ENCODE results near the gene GABRG3.
"Not testable (repeated sequence)": the region's sequence is repeated elsewhere in the genome, so short reads cannot be mapped to it uniquely, and the experiment has no call there.

The GABRG3 gene

DNA sequence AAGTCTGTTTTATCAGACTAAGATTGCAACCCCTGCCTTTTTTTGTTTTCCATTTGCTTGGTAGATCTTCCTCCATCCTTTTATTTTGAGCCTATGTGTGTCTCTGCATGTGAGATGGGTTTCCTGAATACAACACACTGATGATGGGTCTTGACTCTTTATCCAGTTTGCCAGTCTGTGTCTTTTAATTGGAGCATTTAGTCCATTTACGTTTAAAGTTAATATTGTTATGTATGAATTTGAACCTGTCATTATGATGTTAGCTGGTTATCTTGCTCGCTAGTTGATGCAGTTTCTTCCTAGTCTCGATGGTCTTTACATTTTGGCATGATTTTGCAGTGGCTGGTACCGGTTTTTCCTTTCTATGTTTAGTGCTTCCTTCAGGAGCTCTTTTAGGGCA is 220.5 kb downstream of the GABRG3 start:
- not testable (repeated sequence) for DNase-seq

DNA sequence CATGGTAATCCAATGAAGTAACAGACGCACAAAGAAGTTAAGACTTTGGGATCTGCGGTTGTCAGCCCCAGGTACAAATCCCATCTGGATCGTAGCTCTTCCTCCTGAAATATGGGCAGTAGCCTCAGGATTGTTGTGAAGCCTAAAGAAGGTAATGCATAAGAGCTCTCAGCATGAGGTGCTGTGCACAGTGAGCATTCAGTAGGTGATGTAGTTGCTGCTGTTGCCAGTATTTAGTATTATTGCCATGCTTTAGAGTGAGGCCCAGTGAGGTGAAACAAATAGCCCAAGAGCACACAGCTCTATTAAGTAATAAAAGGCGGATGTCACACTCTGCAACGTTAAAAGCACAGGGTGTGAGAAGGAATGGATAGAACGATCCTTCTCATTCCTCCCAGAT is 225.7 kb downstream of the GABRG3 start:
- DNase-seq = no peak

DNA sequence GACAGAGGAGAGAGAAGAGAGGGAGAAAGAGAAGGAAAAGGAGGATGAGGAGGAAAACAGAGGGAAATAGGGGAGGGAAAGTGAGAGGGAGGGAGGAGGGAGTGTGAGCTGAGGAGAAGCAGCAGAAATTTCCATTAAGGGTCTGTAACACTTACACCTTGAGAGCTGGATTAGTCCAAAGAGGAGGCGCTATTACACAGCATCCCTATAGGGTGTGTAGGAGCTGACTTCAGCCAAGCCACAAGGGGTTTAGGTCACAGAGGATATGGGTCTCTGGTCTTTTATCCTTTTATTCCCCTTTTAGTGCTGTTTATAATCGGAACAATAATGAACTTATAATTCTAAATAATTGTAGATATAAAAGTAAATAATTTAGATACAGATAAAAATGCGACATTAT is 230.4 kb downstream of the GABRG3 start:
- no peak for DNase-seq

DNA sequence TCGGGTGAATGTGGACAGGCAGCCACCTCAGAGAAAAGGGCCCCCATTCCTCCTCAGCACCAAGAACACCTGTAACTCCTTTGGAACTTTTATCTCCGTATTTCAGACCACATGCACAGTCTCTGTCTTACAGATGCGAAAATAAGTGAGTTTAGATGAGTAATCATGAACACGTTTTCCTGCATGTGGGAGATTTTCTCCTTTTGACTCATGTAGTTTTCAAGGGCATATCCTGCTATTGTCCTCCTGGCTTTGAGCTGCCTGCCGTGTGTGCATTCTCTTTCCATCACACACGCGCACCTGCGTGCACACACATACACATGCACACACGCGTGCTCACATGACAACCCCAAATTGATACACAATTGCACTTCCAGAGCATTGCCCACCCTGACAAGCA is 239.2 kb downstream of the GABRG3 start:
- no peak for DNase-seq

DNA sequence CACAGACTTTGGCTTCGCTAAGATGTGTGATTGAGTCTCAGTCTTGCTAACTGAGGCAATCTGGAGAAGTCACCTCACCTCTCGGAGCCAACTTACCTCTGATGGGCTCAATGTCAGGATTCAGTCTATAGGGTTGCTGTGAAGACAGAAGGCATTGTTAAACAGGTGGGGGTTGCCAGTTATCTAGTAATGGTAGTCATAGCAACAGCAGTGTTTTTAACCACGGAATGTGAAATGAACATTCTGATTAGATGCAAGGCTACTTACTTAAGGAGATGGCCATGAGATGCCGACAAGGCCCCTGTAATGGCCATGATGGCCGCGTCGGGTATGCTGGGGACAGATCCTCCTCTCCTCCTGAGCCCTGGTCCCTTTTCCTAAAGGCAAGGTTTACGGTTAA is 243.1 kb downstream of the GABRG3 start:
- no peak for DNase-seq

DNA sequence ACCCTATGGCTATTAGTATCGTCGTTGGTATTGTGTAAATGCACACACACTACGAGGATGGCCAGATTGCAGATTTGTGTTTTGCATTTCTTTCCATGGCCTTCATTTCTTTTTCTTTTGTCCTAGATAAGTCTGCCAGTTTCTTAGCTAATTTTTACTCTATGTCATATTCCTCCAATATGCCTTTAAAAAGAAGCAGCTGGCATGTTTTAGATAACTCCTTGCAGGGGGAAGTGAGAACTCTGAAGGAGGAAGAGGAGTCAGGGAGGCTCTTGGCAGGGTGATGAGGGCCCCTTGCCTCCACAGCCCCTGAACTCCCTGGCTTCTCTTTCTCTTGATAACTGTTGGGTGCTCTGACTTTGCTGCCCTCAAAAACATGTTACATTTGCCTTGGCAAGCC is 244.0 kb downstream of the GABRG3 start:
- DNase-seq = no peak

DNA sequence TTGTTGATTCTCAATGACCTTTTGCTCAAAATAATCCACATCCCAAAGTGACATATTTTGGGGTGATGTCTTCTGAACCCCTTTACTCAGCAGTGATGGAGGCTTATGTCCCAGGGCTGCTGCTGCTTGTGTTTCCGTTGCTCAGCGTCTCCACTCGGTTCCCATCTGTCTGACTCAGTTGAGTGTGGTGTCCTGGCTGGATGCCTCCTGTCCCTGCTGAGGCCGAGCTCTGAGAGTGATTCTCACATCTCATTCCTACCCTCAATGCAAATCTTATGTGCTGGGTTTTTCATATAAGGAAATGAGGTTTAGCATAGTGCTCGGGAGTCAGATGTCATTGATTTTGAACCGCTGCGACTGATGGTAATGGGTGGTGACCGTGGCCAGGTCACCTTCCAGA is 247.4 kb downstream of the GABRG3 start:
- DNase-seq = no peak

DNA sequence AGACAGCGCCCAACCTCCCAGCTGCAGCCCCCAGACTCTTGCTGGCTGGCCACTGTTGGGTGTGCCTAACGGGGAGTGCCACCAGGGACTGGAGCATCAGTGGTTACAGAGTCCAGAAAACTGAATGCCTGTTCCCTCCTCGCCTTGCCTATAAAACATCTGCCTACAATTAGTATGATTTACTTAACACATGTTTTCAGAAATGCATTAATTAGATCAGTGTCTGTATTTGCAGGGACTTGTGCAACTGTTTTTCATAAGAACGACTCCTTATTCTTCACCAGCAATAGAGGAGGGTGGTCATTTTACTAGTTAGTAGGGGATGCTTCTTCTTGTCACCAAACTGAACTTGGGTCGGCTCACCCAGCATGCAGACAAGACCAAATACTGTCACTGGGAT is 248.7 kb downstream of the GABRG3 start:
- DNase-seq = no peak

DNA sequence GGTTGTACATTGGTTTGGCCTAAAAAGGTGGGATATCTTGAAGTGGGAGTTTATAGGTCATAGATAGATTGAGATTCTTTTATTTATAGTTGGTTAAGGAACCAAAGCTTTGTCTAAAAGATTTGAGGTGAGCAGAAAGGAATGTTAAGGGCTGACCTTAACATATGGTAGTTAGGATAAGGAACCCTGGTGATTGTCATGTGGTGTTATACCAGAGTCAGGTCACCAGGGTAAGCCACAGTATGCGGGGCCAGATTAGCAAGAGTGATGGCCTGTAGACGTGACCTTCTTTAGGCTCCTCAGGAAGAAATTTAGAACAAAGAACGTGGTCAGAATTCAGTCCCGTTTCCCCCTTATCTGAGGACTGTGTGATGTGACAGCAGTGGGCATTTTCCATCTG is 249.2 kb downstream of the GABRG3 start:
- DNase-seq = no peak

DNA sequence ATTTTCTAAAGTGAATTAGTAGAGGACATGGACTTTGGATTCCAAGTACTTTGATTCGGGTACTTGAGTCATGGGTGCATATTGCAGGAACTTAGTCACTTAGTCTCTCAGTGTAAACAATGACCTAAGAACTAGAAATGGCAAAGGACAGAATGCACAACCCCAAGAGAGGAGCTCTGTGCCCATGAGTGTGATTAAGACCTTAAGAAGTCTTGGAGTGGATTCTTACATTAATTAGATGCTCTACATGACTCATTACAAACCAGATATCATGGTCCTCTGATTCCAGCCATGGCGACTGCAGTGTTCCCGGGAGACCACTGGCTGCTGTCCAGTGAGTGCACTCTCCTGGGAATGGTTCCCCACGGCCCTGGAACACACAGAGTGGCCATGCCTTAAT is 251.5 kb downstream of the GABRG3 start:
- DNase-seq = no peak

DNA sequence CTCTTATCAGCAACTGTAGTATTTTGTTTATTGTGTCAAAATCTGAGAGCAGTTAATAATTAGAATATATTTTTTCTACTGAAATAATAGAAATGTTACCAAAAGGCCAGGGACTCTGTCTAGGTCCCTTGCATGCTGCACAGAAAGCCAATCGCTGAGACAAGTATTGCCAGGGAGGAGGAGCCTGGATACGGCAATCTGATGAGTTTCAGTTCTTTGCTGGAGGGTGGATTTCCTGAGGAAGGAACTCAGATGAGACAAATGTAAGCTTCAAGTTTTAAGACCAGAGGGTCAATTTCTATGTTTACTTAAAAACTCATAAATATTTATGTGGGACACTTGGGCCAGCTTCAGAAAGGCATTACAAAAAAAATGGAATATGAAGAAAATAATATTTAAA is 252.2 kb downstream of the GABRG3 start:
- no peak for DNase-seq

DNA sequence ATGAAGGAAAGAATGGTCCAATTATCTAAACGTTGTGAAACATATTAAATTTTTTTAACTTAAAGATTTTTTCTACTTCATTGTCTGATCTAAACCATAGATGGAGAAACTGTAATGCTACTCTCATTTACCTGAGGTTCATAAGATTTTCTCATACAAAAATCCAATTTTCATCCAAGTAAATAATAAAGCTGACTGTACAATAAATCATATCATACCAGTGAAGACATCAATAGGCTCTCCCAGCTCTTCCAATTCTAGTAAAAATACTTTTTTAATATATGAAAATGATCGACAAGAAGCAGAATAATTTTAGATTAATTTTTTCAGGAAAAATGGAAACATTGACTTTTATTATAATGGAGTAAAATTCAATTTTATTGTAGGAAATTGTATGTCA is 260.8 kb downstream of the GABRG3 start:
- no peak for DNase-seq

DNA sequence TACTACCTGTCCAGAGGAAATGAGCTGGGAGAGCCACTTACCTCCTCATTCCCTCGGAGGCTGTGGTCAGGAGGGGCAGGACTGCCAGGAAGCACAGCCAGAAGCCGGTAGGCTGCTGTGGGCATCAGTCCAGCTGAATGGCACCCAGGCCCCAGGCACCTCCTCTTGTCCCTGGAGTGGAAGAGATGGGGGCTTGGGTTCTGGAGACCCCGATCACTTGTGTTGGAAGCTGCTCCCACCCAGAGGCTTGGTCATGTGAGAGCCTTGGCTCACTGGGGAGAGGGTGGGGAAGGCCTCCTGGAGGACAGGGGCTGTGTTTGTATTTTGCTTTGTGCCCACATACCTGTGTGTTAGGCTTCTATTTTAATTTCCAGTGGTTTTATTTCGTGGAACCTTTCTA is 261.9 kb downstream of the GABRG3 start:
- DNase-seq = no peak

DNA sequence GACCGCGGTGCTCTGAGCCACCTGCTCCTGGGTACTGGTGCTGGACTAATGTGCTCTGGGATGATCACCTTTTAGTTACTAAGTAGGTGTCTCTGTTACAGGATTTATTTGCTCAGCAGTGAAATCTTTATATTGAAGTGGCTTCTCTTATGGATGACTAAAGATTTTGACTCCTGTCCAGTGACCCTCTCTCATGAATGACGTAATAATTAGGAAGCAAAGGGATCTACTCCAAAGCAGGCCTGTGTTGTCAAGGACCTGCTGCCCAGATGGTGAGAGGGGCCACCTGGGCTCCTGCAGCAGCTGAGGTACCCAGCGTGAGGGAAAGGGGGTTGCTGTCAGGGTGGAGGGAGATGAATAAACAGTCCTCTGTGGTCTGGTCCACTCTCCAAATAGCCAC is 263.6 kb downstream of the GABRG3 start:
- no peak for DNase-seq

DNA sequence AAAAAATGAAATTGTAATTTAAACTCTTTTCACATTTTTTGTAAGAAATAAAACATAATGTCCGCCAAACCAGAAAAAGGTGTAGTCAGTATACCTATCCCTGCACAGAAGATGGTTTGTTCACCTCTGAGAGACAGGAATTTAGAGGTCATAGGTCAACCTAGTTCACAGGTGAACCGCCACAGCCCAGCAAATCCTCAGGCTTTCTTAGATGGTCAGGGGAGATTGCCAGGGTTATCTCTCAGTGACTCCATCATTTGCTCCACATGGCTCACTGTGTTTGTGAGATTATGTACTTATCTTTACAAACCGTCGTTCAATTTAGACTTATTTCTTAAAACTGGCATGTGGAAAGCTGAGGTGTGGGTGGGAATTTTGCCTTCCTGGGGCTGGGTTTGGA is 264.2 kb downstream of the GABRG3 start:
- no peak for DNase-seq

DNA sequence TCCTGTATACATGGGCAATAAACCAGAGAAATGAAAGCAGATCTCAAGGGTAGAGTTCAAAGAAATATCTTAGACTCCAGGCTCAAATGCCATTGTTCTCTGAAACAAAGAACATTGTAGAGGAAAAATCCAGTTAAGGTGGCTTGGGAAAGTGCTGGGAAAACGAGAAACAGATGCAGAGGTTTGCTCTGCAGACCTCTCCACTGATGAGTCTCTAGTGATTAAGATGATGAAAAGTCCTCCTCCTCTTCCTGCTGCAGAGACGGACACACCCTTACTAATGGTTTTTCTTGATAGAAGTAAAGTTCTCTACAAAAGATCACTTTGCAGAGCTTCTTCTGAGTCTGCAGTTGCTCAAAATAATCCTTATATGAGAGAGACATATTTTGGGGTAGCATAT is 264.7 kb downstream of the GABRG3 start:
- DNase-seq = no peak

DNA sequence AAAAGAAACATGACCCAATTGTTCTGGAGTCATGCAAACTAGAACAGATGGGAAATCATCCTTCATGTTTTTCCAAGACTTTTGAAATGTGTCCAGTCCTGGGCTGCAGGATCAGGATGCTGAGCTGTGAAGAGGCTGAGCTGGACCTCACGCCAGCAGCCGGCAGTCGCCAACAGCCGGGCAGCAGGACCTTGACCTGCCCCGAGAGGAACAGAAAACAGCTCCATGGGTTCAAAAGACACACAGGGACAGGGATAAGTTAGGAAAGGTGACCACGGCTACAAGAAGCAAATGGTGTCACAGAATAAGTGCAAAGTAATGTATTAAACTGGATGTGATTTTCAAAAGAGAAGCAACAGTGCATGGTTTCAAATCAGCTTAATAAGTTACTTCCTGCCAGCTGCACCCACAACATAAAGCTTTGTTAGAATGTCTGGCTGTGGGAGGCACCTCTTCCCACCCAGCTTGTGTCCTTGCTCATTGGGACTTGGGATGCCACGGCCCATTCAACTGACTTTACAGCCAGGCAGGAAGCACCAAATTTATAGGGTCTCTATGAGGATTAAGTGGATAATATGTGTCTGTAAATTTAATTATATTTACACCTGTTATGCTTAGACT is 266.4 kb downstream of the GABRG3 start:
- DNase-seq = no peak

DNA sequence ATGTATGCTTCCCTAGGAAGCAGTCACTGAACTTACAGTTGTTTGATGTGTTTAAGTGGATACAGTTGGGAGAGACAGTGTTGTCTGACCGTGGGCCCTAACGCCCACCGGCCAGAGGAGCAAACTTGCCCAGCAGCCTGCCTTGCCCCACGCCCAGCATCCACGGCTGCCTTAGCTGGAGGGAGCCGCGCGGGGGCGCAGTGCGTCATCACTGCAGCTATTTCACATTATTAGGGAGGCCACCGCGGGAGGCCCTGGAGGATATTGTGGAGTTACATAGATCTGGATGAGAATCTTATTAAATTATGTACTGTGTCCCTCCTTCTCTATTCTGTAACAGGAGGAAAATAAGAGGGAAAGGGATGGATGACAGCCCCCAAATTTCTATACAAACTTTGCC is 267.2 kb downstream of the GABRG3 start:
- DNase-seq = no peak

DNA sequence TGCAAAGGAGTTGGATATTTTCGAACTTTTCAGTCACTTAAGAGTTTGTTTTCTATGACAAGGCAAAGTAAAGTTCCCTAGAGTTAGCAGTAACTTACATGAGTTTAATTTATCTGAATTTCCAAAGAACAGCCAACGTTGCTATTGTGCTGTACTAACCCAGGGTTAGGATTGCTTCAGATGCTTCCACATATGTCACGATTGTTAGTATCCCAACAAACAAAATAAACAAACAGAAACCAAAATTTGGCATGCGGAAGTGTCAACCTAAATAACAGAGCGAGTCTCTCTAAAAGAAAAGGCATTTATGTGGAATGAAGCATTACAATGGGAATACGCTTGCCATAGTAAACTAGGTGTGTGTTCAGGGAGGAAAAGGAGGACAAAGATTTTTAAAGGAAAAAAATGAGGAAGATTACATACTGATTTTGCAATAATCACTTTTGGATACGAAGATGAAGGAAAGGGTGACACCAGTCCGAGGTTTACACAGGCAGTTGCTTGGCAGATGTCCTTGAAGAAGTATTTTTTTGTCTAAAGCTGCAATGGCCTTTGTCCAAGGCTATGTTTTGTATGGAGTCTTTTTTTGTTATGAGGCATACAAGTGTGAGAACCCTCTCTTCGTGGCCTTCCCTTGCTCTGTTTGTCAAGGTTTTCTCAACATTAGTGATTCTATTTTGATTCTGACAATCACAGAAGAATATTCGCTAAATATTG is 267.9 kb downstream of the GABRG3 start:
- DNase-seq = no peak

DNA sequence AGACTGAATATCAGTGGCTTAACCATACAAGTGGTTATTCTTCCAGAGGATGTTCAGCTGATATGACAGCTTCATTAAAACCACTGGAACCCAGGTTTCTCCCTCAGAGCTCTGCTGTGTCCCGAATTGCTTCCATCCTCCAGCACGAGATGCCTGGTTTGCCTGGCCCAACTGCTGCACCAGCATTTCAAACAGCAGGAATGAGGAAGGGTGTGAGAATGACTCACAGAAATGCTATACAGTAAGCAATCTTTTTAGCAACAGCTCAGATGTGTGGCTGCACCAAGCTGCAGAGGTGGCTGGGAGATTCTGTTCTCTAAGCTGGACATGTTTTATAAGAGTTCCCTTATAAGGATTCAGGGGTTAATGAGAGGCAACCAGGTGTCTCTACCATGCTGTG is 271.0 kb downstream of the GABRG3 start:
- no peak for DNase-seq

DNA sequence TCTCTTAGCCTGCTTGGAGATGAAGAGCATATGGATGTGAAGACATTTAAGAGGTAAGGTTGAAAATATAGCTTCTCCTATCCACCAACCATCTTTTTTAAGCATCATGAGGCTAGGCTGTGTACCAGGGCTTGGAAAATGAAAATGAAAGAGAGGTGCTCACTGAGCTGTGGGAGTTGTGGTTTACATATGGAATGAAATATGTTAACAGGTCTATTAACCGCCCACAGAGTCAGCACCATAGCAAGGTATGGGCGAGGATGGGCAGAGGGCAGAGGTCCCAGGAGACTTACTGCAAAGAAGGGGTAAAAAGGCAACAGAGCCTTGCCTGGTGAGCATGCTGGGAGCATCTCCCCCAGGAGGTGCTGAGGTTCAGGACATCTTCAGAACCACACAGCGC is 273.1 kb downstream of the GABRG3 start:
- no peak for DNase-seq

DNA sequence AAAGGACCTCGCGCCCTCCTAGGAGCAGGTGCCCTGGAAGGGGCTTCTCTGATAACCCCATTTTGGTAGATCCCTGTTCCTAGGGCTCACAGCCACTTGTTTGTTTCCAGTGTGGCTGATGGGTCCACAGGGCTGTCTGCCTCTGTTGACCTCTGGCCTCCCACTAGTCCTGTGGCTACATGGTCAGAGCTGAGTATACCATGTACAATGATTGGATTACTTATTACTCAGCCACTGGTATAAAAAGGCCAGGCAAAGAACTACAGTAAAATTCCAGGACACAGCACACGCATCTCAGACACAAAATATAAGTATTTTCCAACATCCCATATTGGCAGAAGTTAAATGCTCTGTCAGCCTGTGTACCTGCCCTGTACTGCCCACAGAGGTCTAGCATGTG is 277.3 kb downstream of the GABRG3 start:
- DNase-seq = no peak

DNA sequence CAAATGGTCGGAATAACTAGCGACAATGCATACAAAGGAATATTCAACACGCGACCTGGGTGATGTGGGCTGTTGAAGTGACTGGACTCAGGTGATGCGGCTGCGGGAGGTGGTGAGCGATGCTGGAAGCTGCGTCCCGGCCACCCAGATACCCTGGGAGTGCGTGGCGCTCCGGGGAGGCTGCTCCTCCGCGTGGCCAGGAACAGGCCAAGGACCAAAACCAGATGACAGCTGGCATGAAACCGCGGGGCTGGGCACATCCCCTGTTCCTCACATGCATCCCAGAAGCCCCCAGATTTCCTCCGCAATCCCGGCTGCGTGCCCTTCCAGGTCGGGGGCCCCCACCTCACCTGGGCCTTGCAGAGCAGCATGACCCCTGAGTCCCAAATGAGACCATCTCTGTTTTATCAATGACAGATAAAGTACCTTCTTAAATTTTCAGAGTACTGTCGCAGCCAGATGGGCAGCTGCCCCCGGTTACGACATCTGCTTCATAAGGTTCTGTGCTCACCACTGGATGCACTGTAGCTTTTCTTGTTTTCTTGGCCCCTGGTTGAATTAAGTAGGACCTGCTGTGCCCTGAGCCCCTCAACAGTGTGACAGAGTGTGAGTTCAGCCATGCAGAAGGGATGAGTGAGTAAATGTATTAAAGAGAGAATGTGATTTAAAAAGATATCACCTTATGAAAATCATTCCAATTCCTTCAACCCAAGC is 278.2 kb downstream of the GABRG3 start:
- no peak for DNase-seq

DNA sequence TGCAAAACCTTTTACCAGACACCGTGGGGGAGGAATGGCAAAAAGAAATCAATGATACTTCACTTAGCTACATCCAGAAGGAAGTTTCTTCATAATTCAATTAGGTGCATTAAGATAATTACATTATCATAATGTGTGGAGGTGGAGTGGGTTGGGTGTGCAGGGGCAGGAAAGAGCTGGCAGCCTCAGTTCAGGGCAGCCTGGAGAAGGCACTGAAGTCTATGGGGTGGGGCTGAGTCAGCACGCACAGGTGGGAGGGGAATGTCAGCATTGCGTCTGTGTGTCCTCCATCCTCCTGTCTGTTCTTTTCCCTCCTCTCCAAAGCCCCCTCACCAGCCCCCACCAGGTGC is 278.8 kb downstream of the GABRG3 start:
- no peak for DNase-seq

DNA sequence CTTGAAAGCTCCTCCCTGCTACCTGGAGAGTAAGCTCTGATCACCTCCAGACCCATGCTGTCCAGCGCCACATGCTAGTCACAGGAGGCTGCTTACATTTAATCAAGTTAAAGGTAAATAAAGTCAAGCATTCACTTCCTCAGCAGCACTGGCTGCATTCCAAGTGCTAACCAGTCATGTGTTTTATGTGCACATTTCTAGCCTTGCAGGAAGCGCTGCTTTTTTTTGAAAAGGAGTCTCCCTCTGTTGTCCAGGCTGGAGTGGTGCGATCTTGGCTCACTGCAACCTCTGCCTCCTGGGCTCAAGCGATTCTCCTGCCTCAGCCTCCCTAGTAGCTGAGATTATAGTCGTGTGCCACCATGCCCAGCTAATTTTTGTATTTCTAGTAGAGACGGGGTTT is 279.2 kb downstream of the GABRG3 start:
- DNase-seq = no peak
